GM23338 (cell line): ENCODE measurements around the gene WNT5B. TPM values are rescaled to one million over a fixed set of nuclear protein-coding genes. Genes with fewer than 3 reads are reported as not detected.

ENCODE experiments used
- ATAC-seq: fragments of 200-7000 bp; cut with Tn5 transposase; 3 replicates; pipeline ENCODE4 v1.9.1; 2020
- DNase-seq: peaks from one replicate; pipeline ENCODE4 v3.0.0-alpha.2; 2015; ENCODE audit warnings: low spot score
- H2AFZ ChIP-seq: fragments of 200-600 bp; sonication (generic); 2 replicates; pipeline ENCODE4 v1.8.0; 2016; ENCODE audit warnings: antibody characterized with exemption, mild to moderate bottlenecking, moderate library complexity
- H3F3A ChIP-seq: fragments of 200-600 bp; sonication (generic); replicated peaks from 2 replicates; pipeline ENCODE4 v1.8.0; 2017; ENCODE audit warnings: antibody characterized with exemption, mixed run types, low read depth
- H3K27ac ChIP-seq: fragments of 200-600 bp; sonication (generic); 2 replicates; pipeline ENCODE4 v1.6.1; 2016; ENCODE audit warnings: low read depth
- H3K27me3 ChIP-seq: fragments of 200-600 bp; sonication (generic); 2 replicates; pipeline ENCODE4 v1.8.0; 2016; ENCODE audit warnings: mild to moderate bottlenecking, mixed run types, moderate library complexity; ENCODE audit not compliant: insufficient read depth
- H3K36me3 ChIP-seq: fragments of 200-600 bp; sonication (generic); 2 replicates; pipeline ENCODE4 v1.8.0; 2016; ENCODE audit warnings: mild to moderate bottlenecking; ENCODE audit not compliant: insufficient read depth
- H3K4me1 ChIP-seq: fragments of 200-600 bp; sonication (generic); 2 replicates; pipeline ENCODE4 v1.8.0; 2016; ENCODE audit warnings: mild to moderate bottlenecking, moderate library complexity; ENCODE audit not compliant: insufficient read depth
- H3K4me2 ChIP-seq: fragments of 200-600 bp; sonication (generic); 2 replicates; pipeline ENCODE4 v1.7.1; 2017; ENCODE audit warnings: mixed run types
- H3K4me3 ChIP-seq: fragments of 200-600 bp; sonication (generic); 2 replicates; pipeline ENCODE4 v1.6.1; 2016; ENCODE audit warnings: mixed run types
- H3K79me2 ChIP-seq: fragments of 200-600 bp; sonication (generic); replicated peaks from 2 replicates; pipeline ENCODE4 v1.8.0; 2017; ENCODE audit warnings: mild to moderate bottlenecking; ENCODE audit not compliant: insufficient read depth
- H3K9me2 ChIP-seq: fragments of 200-600 bp; sonication (generic); 2 replicates; pipeline ENCODE4 v1.8.0; 2017; ENCODE audit not compliant: insufficient read depth
- H4K20me1 ChIP-seq: fragments of 200-600 bp; sonication (generic); replicated peaks from 2 replicates; pipeline ENCODE4 v1.8.0; 2017; ENCODE audit warnings: mild to moderate bottlenecking; ENCODE audit not compliant: insufficient read depth
- H3K27ac Mint-ChIP-seq: 2 replicates; pipeline ENCODE4 v1.8.0; 2020; ENCODE audit warnings: inconsistent platforms, mild to moderate bottlenecking, moderate library complexity, mixed read lengths
- H3K27me3 Mint-ChIP-seq: 3 replicates; pipeline ENCODE4 v1.8.0; 2022; ENCODE audit warnings: low read depth, mild to moderate bottlenecking, moderate library complexity, mixed read lengths, inconsistent platforms; ENCODE audit not compliant: insufficient read depth, poor library complexity
- H3K36me3 Mint-ChIP-seq: 3 replicates; pipeline ENCODE4 v1.8.0; 2021; ENCODE audit warnings: low read depth, mild to moderate bottlenecking, inconsistent platforms, moderate library complexity, mixed read lengths
- H3K4me1 Mint-ChIP-seq: 3 replicates; pipeline ENCODE4 v1.8.0; 2020; ENCODE audit warnings: mild to moderate bottlenecking, inconsistent platforms, mixed read lengths
- H3K4me3 Mint-ChIP-seq: 3 replicates; pipeline ENCODE4 v1.8.0; 2021; ENCODE audit warnings: moderate library complexity, mild to moderate bottlenecking, inconsistent platforms, mixed read lengths
- H3K9me3 Mint-ChIP-seq: 3 replicates; pipeline ENCODE4 v1.8.0; 2020; ENCODE audit warnings: moderate library complexity, mild to moderate bottlenecking, inconsistent platforms, mixed read lengths
- CREB1 ChIP-seq: fragments of 250-450 bp; sonication (Bioruptor Pico); IDR thresholded peaks from 2 replicates; pipeline ENCODE4 v1.5.0; 2020; ENCODE audit warnings: low read depth, mild to moderate bottlenecking, moderate library complexity
- EZH2 ChIP-seq: fragments of 200-600 bp; sonication (generic); IDR thresholded peaks from one replicate; pipeline ENCODE4 v1.8.0; 2017; ENCODE audit warnings: antibody characterized with exemption, mild to moderate bottlenecking, low read depth; ENCODE audit not compliant: unreplicated experiment
- POLR2AphosphoS5 ChIP-seq: IDR thresholded peaks from 2 replicates; pipeline ENCODE4 v1.6.1; 2016; ENCODE audit warnings: antibody characterized with exemption, low read depth
- STAT1 ChIP-seq: IDR thresholded peaks from one replicate; pipeline ENCODE4 v1.6.1; 2016; ENCODE audit warnings: antibody characterized with exemption; ENCODE audit not compliant: unreplicated experiment
- ZNF114 ChIP-seq: fragments of 250-450 bp; sonication (Bioruptor Pico); IDR thresholded peaks from 2 replicates; pipeline ENCODE4 v1.5.0; 2020; ENCODE audit warnings: mild to moderate bottlenecking, moderate library complexity
- ZNF331 ChIP-seq: fragments of 250-450 bp; sonication (Bioruptor Pico); IDR thresholded peaks from 2 replicates; pipeline ENCODE4 v1.5.0; 2020; ENCODE audit warnings: low read depth, mild to moderate bottlenecking, moderate library complexity
- polyA plus RNA-seq: library from polyadenylated mRNA; unstranded; fragments of >200 nt; fragmentation: Nextera tagmentation; extraction: Ambion mirVana; gene quantifications from 2 replicates; pipeline ENCODE4 v1.2.1, GENCODE V29; 2016
- total RNA-seq: library from RNA; depleted of rRNA; stranded (reverse); fragments of >200 nt; shearing (Covaris generic); gene quantifications from 2 replicates; pipeline ENCODE4 v1.2.3, GENCODE V29; 2014
- TF ChIP-seq, protein P1 (sequence below), 2 experiments: fragments of 200-600 bp in 1 of 2; sonication (generic) in 1 of 2; conservative IDR thresholded peaks; 2 replicates each; pipeline versions ENCODE4 v1.5.1 to v1.6.1; 2016 to 2017; ENCODE audit warnings: antibody characterized with exemption in 2 of 2, low read depth in 2 of 2, mild to moderate bottlenecking in 2 of 2, moderate library complexity in 1 of 2
- TF ChIP-seq, protein P2 (sequence below): IDR thresholded peaks from 2 replicates; pipeline ENCODE4 v1.6.1; 2016; ENCODE audit warnings: antibody characterized with exemption
- TF ChIP-seq, protein P3 (sequence below): IDR thresholded peaks from one replicate; pipeline ENCODE4 v1.6.1; 2018; ENCODE audit warnings: antibody characterized with exemption; ENCODE audit not compliant: unreplicated experiment
- TF ChIP-seq, protein P4 (sequence below): fragments of 250-450 bp; sonication (Bioruptor Pico); IDR thresholded peaks from 2 replicates; pipeline ENCODE4 v1.5.0; 2020; ENCODE audit warnings: mild to moderate bottlenecking, moderate library complexity

Gene WNT5B
- total and polyA plus RNA-seq, 2 experiments from 2014 or later = 1.4 to 2.7 TPM

DNA sequence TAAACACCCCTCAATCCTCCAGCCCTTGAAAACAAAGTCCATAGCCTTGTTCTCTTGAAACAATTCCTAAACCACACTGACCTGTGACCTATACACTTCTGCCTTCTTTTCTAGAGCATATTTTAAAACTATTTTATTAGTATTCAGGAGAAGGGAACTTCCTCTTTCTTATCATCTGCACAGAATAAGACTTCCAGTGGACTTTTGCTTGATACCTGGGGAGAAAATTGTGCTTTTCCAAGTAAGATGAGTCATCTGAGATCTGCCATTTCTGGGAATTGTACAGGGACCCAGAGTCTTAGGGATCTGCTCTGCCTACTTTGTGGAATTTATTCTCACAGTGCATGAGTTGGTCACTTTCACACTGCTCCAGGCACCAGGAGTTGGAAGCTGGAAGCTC lies 10.5 kb upstream of the WNT5B start (continued):
- TF ChIP-seq CREB1 (CRISPR knock-in tag) = no peak
- TF ChIP-seq ZNF331 = no peak
- TF ChIP-seq, protein P1, sequence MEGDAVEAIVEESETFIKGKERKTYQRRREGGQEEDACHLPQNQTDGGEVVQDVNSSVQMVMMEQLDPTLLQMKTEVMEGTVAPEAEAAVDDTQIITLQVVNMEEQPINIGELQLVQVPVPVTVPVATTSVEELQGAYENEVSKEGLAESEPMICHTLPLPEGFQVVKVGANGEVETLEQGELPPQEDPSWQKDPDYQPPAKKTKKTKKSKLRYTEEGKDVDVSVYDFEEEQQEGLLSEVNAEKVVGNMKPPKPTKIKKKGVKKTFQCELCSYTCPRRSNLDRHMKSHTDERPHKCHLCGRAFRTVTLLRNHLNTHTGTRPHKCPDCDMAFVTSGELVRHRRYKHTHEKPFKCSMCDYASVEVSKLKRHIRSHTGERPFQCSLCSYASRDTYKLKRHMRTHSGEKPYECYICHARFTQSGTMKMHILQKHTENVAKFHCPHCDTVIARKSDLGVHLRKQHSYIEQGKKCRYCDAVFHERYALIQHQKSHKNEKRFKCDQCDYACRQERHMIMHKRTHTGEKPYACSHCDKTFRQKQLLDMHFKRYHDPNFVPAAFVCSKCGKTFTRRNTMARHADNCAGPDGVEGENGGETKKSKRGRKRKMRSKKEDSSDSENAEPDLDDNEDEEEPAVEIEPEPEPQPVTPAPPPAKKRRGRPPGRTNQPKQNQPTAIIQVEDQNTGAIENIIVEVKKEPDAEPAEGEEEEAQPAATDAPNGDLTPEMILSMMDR (conservative IDR thresholded peaks at IDR 0.05; ENCODE audit: low read depth in 2 of 2) = no peak

DNA sequence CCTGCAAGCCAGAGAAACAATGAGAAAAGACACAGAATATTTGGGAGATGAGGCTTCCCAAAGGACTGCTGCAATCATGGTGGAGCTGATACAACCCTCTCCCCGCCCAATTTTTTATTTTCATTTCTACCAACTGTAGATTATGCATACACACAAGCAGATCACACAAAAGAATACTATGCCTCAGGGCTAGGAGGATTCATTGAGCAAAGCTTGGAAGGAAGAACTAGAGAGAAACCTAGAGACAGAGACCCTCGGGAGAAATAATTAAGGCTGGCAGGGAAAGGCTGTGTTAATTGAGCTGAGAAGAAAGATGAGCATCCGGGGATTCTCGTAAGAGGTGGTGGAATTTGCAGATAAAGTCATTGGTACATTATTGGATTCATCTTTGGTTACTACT lies 9.9 kb upstream of the WNT5B start:
- Histone ChIP-seq H3K27ac (no peak overlapping the region), H3K36me3 (no peaks in the 10 kb centered on the region), H2AFZ (no peak overlapping the region), H3K4me3 (no peak overlapping the region), H3K27me3 (peaks cover 20% of the 10 kb centered on the region; the same call in 1 of the 2 replicates), H3K4me2 (no peak overlapping the region), H3K9me2 (no peaks in the 10 kb centered on the region), H3K79me2 (no peaks in the 10 kb centered on the region), H3K4me1 (no peaks in the 10 kb centered on the region; the same call in 1 of the 2 replicates), H4K20me1 (no peaks in the 10 kb centered on the region; the same call in 1 of the 2 replicates), H3F3A (no peaks in the 10 kb centered on the region)
- DNase-seq = no peak
- H3K27me3 Mint-ChIP-seq = peaks cover 7% of the 10 kb centered on the region
- peaks cover 9% of the 10 kb centered on the region; the same call in 2 of the 3 replicates for H3K4me1 Mint-ChIP-seq
- ATAC-seq = no peak
- H3K27ac Mint-ChIP-seq = no peak overlapping the region
- no peaks in the 10 kb centered on the region for H3K36me3 Mint-ChIP-seq
- no peak overlapping the region for H3K4me3 Mint-ChIP-seq
- H3K9me3 Mint-ChIP-seq = no peaks in the 10 kb centered on the region
- TF ChIP-seq POLR2AphosphoS5 (no peak), EZH2 (no peak), ZNF114 (no peak), ZNF331 (no peak), STAT1 (no peak)
- TF ChIP-seq, protein P1 (conservative IDR thresholded peaks at IDR 0.05; ENCODE audit: low read depth in 2 of 2) = no peak
- TF ChIP-seq, protein P2, sequence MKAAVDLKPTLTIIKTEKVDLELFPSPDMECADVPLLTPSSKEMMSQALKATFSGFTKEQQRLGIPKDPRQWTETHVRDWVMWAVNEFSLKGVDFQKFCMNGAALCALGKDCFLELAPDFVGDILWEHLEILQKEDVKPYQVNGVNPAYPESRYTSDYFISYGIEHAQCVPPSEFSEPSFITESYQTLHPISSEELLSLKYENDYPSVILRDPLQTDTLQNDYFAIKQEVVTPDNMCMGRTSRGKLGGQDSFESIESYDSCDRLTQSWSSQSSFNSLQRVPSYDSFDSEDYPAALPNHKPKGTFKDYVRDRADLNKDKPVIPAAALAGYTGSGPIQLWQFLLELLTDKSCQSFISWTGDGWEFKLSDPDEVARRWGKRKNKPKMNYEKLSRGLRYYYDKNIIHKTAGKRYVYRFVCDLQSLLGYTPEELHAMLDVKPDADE = no peak
- TF ChIP-seq, protein P3, sequence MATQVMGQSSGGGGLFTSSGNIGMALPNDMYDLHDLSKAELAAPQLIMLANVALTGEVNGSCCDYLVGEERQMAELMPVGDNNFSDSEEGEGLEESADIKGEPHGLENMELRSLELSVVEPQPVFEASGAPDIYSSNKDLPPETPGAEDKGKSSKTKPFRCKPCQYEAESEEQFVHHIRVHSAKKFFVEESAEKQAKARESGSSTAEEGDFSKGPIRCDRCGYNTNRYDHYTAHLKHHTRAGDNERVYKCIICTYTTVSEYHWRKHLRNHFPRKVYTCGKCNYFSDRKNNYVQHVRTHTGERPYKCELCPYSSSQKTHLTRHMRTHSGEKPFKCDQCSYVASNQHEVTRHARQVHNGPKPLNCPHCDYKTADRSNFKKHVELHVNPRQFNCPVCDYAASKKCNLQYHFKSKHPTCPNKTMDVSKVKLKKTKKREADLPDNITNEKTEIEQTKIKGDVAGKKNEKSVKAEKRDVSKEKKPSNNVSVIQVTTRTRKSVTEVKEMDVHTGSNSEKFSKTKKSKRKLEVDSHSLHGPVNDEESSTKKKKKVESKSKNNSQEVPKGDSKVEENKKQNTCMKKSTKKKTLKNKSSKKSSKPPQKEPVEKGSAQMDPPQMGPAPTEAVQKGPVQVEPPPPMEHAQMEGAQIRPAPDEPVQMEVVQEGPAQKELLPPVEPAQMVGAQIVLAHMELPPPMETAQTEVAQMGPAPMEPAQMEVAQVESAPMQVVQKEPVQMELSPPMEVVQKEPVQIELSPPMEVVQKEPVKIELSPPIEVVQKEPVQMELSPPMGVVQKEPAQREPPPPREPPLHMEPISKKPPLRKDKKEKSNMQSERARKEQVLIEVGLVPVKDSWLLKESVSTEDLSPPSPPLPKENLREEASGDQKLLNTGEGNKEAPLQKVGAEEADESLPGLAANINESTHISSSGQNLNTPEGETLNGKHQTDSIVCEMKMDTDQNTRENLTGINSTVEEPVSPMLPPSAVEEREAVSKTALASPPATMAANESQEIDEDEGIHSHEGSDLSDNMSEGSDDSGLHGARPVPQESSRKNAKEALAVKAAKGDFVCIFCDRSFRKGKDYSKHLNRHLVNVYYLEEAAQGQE = no peak
- TF ChIP-seq, protein P4, sequence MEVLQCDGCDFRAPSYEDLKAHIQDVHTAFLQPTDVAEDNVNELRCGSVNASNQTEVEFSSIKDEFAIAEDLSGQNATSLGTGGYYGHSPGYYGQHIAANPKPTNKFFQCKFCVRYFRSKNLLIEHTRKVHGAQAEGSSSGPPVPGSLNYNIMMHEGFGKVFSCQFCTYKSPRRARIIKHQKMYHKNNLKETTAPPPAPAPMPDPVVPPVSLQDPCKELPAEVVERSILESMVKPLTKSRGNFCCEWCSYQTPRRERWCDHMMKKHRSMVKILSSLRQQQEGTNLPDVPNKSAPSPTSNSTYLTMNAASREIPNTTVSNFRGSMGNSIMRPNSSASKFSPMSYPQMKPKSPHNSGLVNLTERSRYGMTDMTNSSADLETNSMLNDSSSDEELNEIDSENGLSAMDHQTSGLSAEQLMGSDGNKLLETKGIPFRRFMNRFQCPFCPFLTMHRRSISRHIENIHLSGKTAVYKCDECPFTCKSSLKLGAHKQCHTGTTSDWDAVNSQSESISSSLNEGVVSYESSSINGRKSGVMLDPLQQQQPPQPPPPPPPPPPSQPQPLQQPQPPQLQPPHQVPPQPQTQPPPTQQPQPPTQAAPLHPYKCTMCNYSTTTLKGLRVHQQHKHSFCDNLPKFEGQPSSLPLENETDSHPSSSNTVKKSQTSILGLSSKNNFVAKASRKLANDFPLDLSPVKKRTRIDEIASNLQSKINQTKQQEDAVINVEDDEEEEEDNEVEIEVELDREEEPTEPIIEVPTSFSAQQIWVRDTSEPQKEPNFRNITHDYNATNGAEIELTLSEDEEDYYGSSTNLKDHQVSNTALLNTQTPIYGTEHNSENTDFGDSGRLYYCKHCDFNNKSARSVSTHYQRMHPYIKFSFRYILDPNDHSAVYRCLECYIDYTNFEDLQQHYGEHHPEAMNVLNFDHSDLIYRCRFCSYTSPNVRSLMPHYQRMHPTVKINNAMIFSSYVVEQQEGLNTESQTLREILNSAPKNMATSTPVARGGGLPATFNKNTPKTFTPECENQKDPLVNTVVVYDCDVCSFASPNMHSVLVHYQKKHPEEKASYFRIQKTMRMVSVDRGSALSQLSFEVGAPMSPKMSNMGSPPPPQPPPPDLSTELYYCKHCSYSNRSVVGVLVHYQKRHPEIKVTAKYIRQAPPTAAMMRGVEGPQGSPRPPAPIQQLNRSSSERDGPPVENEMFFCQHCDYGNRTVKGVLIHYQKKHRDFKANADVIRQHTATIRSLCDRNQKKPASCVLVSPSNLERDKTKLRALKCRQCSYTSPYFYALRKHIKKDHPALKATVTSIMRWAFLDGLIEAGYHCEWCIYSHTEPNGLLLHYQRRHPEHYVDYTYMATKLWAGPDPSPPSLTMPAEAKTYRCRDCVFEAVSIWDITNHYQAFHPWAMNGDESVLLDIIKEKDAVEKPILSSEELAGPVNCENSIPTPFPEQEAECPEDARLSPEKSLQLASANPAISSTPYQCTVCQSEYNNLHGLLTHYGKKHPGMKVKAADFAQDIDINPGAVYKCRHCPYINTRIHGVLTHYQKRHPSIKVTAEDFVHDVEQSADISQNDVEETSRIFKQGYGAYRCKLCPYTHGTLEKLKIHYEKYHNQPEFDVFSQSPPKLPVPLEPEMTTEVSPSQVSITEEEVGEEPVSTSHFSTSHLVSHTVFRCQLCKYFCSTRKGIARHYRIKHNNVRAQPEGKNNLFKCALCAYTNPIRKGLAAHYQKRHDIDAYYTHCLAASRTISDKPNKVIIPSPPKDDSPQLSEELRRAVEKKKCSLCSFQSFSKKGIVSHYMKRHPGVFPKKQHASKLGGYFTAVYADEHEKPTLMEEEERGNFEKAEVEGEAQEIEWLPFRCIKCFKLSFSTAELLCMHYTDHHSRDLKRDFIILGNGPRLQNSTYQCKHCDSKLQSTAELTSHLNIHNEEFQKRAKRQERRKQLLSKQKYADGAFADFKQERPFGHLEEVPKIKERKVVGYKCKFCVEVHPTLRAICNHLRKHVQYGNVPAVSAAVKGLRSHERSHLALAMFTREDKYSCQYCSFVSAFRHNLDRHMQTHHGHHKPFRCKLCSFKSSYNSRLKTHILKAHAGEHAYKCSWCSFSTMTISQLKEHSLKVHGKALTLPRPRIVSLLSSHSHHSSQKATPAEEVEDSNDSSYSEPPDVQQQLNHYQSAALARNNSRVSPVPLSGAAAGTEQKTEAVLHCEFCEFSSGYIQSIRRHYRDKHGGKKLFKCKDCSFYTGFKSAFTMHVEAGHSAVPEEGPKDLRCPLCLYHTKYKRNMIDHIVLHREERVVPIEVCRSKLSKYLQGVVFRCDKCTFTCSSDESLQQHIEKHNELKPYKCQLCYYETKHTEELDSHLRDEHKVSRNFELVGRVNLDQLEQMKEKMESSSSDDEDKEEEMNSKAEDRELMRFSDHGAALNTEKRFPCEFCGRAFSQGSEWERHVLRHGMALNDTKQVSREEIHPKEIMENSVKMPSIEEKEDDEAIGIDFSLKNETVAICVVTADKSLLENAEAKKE = no peak
